ENCODE measurements around the gene PSMB1.

- no peak for TF ChIP-seq CTCF (IDR thresholded peaks at IDR 0.05)
- TF ChIP-seq EP300 (IDR thresholded peaks at IDR 0.05): no peak
- no peak for TF ChIP-seq POLR2AphosphoS5 (IDR thresholded peaks at IDR 0.05)
- no peak for TF ChIP-seq POLR2A (IDR thresholded peaks at IDR 0.05)
These were observed 48.6 kb downstream of the PSMB1 start for GRCh38 chr6:170504479-170504878.
